SH-SY5Y (cell line): ENCODE measurements around the gene PNPLA4.

ENCODE experiments used
- GATA2 ChIP-seq: IDR thresholded peaks from 2 replicates; pipeline ENCODE4 v1.6.1; 2011; ENCODE audit warnings: mild to moderate bottlenecking, low read depth, low read length
- GATA3 ChIP-seq: IDR thresholded peaks from 2 replicates; pipeline ENCODE4 v1.6.1; 2011; ENCODE audit warnings: low read depth, mild to moderate bottlenecking, low read length, moderate library complexity

PNPLA4 gene, protein sequence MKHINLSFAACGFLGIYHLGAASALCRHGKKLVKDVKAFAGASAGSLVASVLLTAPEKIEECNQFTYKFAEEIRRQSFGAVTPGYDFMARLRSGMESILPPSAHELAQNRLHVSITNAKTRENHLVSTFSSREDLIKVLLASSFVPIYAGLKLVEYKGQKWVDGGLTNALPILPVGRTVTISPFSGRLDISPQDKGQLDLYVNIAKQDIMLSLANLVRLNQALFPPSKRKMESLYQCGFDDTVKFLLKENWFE

GRCh38 chrX:7927259-7928167 is at the start of gene PNPLA4:
PNPLA4 (minus strand) TSS chrX:7927413; CDS start chrX:7926119, 1,294 bp downstream.
- TF ChIP-seq GATA3: no peak
- TF ChIP-seq GATA2: no peak

GRCh38 chrX:7972586-7972985 is 45.4 kb upstream of the PNPLA4 start:
- TF ChIP-seq GATA3 (no peak), GATA2 (no peak)

GRCh38 chrX:7970428-7970827 is 43.2 kb upstream of the PNPLA4 start:
- no peak for TF ChIP-seq GATA2
- no peak for TF ChIP-seq GATA3

- TF ChIP-seq GATA2 (no peak), GATA3 (no peak)
These were observed 38.2 kb upstream of the PNPLA4 start for GRCh38 chrX:7965436-7965835.

GRCh38 chrX:7960246-7960645 is 33.0 kb upstream of the PNPLA4 start:
- no peak for TF ChIP-seq GATA3
- no peak for TF ChIP-seq GATA2

DNA sequence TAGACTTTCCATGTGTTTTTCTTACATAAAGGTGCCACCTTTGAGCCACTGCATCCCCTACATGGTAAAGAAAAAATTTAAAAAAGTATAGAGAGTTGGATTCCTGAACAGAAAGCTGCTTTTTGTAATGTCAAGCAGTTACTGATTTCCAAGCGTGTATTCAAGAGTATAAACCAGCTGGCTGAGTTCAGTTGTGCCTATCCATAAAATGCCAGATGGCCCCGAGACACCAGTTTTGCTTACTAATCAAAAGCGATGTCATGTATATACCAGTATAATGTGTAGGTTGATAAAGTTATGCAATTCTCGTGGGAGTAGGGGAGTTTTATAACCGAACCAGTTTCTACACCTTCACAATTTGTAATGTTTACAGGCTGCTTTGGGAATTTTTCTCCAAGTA is 26.2 kb upstream of the PNPLA4 start:
- TF ChIP-seq GATA2: no peak
- TF ChIP-seq GATA3: no peak

- no peak for TF ChIP-seq GATA3
- no peak for TF ChIP-seq GATA2
These were observed 23.7 kb upstream of the PNPLA4 start for GRCh38 chrX:7950865-7951264.

- no peak for TF ChIP-seq GATA3
- no peak for TF ChIP-seq GATA2
These were observed 21.3 kb upstream of the PNPLA4 start for GRCh38 chrX:7948483-7948882.

- TF ChIP-seq GATA3 (no peak), GATA2 (no peak)
These were observed 19.7 kb upstream of the PNPLA4 start for GRCh38 chrX:7946960-7947359.

GRCh38 chrX:7943600-7944245 is 16.5 kb upstream of the PNPLA4 start:
- TF ChIP-seq GATA2: no peak
- no peak for TF ChIP-seq GATA3

DNA sequence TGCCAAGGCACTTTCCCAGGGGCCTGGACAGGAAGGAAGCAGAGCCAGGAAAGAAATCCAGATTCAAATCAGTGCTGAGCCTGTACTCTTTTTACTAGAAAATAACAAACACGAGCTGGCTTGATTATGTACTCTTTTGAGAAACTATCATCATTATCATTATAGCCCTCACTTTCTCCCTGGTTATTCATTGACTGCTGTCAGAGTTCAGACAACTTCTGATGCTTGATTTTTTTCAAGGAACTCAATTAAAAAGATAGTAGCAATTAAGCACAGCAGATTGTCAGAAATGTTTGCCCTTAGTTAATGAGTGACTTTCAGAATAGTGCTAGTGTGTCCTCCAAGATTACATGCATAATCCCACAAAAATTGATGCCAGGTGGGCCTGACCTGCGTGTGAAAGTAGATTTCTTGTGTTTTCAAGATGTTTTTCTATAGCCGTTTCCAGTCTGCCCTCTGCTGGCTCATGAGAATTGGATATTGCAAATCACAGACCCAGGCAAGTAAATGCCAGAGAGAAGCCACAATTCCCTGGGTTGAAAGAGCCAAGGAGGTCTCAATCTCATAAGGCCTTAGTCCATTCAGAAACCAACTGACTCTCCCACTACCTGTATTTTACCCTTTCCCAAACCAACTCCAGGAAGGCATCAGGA is 14.3 kb upstream of the PNPLA4 start:
- TF ChIP-seq GATA3 (no peak), GATA2 (no peak)

DNA sequence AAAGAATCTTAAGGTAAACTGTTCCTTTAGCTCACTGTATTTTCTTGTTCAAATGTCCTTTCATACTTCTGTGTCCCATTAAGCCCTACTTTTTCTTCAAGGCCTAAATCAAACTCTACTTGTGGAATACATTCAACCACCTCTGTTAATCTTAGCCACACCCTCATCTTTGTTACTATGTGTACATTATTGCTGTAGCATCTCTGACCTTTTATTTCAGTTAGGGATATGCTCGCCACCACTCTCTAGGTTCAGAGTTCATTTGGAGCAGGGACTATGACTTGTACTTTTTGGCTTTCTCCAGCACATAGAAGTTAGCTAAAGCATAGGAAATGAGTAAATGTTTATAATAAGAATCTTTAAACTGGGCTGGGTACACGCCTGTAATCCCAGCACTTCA is 6.8 kb upstream of the PNPLA4 start:
- TF ChIP-seq GATA2 (no peak), GATA3 (no peak)

DNA sequence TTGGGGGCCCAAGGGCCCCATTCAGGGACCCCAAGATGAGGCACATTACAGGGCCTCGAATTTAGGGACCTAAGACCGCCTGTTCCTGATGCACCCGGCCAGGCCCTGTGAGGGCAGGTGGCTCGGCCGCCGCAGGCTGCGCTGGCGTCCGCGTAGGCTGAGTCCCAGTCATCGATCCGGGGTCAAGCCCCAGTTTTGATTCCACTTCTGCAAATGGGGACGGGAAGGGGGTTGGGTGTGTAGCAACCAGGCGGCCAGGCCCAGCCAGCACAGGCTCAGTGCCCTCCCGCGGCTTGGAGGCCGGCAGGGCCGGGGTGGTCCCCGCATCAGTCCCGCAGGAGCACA is 327 bp downstream of the PNPLA4 start:
- TF ChIP-seq GATA3 (no peak), GATA2 (no peak)

DNA sequence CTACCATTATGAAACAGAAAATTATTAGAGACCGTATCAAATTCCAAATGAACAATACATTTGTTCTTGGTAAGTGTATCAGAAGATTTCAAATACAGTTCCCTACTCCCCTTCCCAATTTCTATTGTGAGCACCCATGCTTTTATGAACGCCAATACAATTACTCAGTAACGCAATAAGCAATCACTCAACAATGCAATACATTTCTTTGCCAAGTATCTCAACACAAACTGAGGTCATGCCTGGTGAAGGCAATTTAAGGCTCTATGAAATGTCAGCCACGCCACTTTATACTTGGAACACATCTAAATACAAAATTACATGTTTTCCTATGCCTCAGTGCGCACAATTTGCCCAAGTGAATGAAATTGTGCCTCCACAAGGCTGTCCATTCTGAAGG is 712 bp downstream of the PNPLA4 start:
- TF ChIP-seq GATA3 (no peak), GATA2 (no peak)
